IMR-90 (cell line): Measurements from ENCODE around the gene GBF1.

Experiments
- CEBPB ChIP-seq: IDR thresholded peaks from 2 replicates; pipeline ENCODE4 v1.6.1; 2012; ENCODE audit warnings: low read depth, low read length, improper control_type of control experiment
- FOS ChIP-seq: fragments of 150-350 bp; IDR thresholded peaks from 2 replicates; pipeline ENCODE4 v1.6.1; 2016; ENCODE audit warnings: low read depth, low read length
- MAFK ChIP-seq: IDR thresholded peaks from 2 replicates; pipeline ENCODE4 v1.6.1; 2012; ENCODE audit warnings: low read depth, low read length, improper control_type of control experiment
- MAZ ChIP-seq: IDR thresholded peaks from 2 replicates; pipeline ENCODE4 v1.6.1; 2012; ENCODE audit warnings: low read depth, mild to moderate bottlenecking, low read length, improper control_type of control experiment, moderate library complexity, borderline replicate concordance
- POLR2A ChIP-seq: IDR thresholded peaks from 2 replicates; pipeline ENCODE4 v1.6.1; 2012; ENCODE audit warnings: mild to moderate bottlenecking, low read depth, low read length
- RAD21 ChIP-seq: IDR thresholded peaks from 2 replicates; pipeline ENCODE4 v1.6.1; 2012; ENCODE audit warnings: low read length, improper control_type of control experiment
- SMC3 ChIP-seq: fragments of 150-350 bp; IDR thresholded peaks from 2 replicates; pipeline ENCODE4 v1.6.1; 2016; ENCODE audit warnings: low read depth, mild to moderate bottlenecking, antibody characterized with exemption, low read length, moderate library complexity
- TF ChIP-seq, protein P1 (sequence below): conservative IDR thresholded peaks from 2 replicates; pipeline ENCODE4 v1.5.1; 2012; ENCODE audit warnings: mild to moderate bottlenecking, low read depth, low read length, improper control_type of control experiment
- TF ChIP-seq, protein P2 (sequence below): fragments of 150-350 bp; IDR thresholded peaks from 2 replicates; pipeline ENCODE4 v1.6.1; 2017; ENCODE audit warnings: mild to moderate bottlenecking, antibody characterized with exemption, low read length, low read depth

DNA sequence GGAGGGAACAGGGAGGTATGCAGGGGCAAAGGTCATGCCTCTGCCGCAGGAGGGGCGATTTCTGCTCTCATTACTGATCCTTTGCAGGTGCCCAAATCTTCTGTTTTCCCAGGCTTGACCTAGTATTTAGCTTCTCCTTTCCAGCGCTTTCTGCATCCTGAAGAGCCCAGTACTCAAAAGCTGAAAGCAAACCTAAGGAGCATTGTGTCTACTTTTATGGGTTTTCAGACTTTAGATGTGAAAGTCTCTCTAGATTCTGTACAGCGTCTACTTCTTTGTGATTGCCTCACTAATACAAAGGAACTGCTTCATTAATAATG, 560 bp downstream of the GBF1 start:
- TF ChIP-seq FOS (no peak), SMC3 (no peak), MAFK (no peak), CEBPB (no peak), POLR2A (no peak), MAZ (no peak), RAD21 (no peak)
- TF ChIP-seq, protein P1, sequence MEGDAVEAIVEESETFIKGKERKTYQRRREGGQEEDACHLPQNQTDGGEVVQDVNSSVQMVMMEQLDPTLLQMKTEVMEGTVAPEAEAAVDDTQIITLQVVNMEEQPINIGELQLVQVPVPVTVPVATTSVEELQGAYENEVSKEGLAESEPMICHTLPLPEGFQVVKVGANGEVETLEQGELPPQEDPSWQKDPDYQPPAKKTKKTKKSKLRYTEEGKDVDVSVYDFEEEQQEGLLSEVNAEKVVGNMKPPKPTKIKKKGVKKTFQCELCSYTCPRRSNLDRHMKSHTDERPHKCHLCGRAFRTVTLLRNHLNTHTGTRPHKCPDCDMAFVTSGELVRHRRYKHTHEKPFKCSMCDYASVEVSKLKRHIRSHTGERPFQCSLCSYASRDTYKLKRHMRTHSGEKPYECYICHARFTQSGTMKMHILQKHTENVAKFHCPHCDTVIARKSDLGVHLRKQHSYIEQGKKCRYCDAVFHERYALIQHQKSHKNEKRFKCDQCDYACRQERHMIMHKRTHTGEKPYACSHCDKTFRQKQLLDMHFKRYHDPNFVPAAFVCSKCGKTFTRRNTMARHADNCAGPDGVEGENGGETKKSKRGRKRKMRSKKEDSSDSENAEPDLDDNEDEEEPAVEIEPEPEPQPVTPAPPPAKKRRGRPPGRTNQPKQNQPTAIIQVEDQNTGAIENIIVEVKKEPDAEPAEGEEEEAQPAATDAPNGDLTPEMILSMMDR: no peak
- TF ChIP-seq, protein P2, sequence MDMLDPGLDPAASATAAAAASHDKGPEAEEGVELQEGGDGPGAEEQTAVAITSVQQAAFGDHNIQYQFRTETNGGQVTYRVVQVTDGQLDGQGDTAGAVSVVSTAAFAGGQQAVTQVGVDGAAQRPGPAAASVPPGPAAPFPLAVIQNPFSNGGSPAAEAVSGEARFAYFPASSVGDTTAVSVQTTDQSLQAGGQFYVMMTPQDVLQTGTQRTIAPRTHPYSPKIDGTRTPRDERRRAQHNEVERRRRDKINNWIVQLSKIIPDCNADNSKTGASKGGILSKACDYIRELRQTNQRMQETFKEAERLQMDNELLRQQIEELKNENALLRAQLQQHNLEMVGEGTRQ: no peak
